Prostate gland (tissue), 2 donors: ENCODE data around the gene TIMM10.

Source experiments
- POLR2A ChIP-seq: fragments of 450-650 bp; IDR thresholded peaks from one replicate; pipeline ENCODE4 v1.6.1; 2016; ENCODE audit warnings: antibody characterized with exemption, mild to moderate bottlenecking
- TF ChIP-seq, protein P1 (sequence below), 4 experiments: fragments of 200-600 bp in 2 of 4; fragments of 450-650 bp in 2 of 4; sonication (generic) in 2 of 4; IDR thresholded peaks; 1 replicate in 3 of 4; 2 replicates in 1 of 4; pipeline ENCODE4 v1.5.1; 2016 to 2019; ENCODE audit warnings: antibody characterized with exemption in 4 of 4, mild to moderate bottlenecking in 2 of 4, moderate library complexity in 2 of 4

DNA sequence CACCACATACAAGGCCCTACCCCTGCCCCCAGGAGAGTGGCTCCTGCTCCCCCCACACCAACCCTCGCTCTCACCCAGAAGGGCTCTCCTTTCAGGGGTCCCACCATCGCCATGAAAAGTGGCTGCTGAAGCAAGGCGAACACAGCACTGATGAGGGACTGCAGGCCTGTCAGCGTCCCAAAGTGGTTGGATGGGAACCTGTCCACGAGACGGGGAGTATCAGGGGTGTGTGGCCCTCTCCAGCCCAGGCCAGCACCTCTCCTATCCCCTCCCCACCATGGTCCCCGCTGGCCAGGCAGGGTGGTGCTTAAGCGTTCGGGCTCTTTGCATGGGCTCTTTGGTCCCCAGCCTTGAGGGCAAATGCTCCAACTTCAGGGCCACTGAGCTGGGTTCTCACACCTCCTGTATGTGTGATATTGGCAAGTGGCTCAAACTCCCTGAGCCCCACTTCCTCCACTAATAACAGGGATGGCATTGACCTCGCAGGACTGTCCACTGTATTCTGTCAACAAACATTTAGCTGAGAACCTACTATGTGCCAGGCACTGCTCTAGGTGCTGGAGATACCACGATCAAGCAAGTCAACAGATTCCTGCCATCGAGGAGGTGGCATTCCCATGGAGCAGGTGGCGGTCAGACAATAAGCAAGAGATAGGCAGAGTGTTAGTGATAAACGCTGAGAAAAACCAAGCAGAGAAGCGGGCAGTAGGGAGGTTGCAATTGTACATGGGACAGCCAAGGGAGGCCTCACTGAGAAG lies 43.4 kb downstream of the TIMM10 start:
- TF ChIP-seq, protein P1, sequence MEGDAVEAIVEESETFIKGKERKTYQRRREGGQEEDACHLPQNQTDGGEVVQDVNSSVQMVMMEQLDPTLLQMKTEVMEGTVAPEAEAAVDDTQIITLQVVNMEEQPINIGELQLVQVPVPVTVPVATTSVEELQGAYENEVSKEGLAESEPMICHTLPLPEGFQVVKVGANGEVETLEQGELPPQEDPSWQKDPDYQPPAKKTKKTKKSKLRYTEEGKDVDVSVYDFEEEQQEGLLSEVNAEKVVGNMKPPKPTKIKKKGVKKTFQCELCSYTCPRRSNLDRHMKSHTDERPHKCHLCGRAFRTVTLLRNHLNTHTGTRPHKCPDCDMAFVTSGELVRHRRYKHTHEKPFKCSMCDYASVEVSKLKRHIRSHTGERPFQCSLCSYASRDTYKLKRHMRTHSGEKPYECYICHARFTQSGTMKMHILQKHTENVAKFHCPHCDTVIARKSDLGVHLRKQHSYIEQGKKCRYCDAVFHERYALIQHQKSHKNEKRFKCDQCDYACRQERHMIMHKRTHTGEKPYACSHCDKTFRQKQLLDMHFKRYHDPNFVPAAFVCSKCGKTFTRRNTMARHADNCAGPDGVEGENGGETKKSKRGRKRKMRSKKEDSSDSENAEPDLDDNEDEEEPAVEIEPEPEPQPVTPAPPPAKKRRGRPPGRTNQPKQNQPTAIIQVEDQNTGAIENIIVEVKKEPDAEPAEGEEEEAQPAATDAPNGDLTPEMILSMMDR (IDR thresholded peaks at IDR 0.05) = no peak
- TF ChIP-seq POLR2A = no peak
